HEK293 (cell line): ENCODE data around the gene TCF7L1.

ENCODE experiments used
- CTCF ChIA-PET: fragments of 350-600 bp; formaldehyde crosslinking; extraction: SDS; loops from one replicate; lab custom pipeline; 2021; ENCODE audit warnings: antibody characterized with exemption; lab: Yijun Ruan, JAX
- POLR2A ChIA-PET: fragments of 300-600 bp; formaldehyde crosslinking; extraction: SDS; loops from one replicate; lab custom pipeline; 2020; ENCODE audit warnings: antibody characterized with exemption, inconsistent platforms; lab: Yijun Ruan, JAX
- H3K27ac ChIP-seq: fragments of 200-500 bp; sonication (Bioruptor generic); 2 replicates; pipeline ENCODE4 v1.5.1; 2014; ENCODE audit warnings: low read depth, low read length, control low read depth, inconsistent platforms; ENCODE audit errors: extremely low read depth
- H3K36me3 ChIP-seq, 2 experiments: fragments of 200-500 bp in 1 of 2; sonication (Bioruptor generic) in 1 of 2; 1 replicate in 1 of 2; 2 replicates in 1 of 2; pipeline ENCODE4 v1.5.1; 2014 to 2017; ENCODE audit warnings: inconsistent platforms in 2 of 2, low read length in 2 of 2; ENCODE audit not compliant: control insufficient read depth in 2 of 2, insufficient read depth in 1 of 2
- H3K4me1 ChIP-seq: fragments of 200-500 bp; sonication (Bioruptor generic); 2 replicates; pipeline ENCODE4 v1.5.1; 2014; ENCODE audit warnings: mild to moderate bottlenecking, low read length, inconsistent platforms; ENCODE audit not compliant: control insufficient read depth, insufficient read depth
- H3K4me3 ChIP-seq: 2 replicates; pipeline ENCODE4 v1.5.1; 2011; ENCODE audit warnings: low read depth, mild to moderate bottlenecking, control low read depth, low read length, moderate library complexity
- H3K9me3 ChIP-seq: fragments of 200-500 bp; sonication (Bioruptor generic); 2 replicates; pipeline ENCODE4 v1.5.1; 2014; ENCODE audit warnings: low read depth, low read length, inconsistent platforms; ENCODE audit not compliant: control insufficient read depth, insufficient read depth
- OSR2 ChIP-seq: fragments of 450-650 bp; formaldehyde crosslinking; IDR thresholded peaks from 2 replicates; pipeline ENCODE4 v1.5.1; 2016; ENCODE audit warnings: missing biosample characterization, missing genetic modification characterization
- PATZ1 ChIP-seq: fragments of 450-650 bp; formaldehyde crosslinking; IDR thresholded peaks from 2 replicates; pipeline ENCODE4 v1.5.1; 2016; ENCODE audit warnings: missing biosample characterization, missing genetic modification characterization
- ZBTB11 ChIP-seq: fragments of 450-650 bp; formaldehyde crosslinking; conservative IDR thresholded peaks from 2 replicates; pipeline ENCODE4 v1.5.1; 2016; ENCODE audit warnings: low read depth, missing biosample characterization, missing genetic modification characterization
- ZBTB21 ChIP-seq: fragments of 450-650 bp; formaldehyde crosslinking; IDR thresholded peaks from 2 replicates; pipeline ENCODE4 v1.5.1; 2017; ENCODE audit warnings: missing biosample characterization, missing genetic modification characterization
- ZNF16 ChIP-seq: fragments of 450-650 bp; formaldehyde crosslinking; IDR thresholded peaks from 2 replicates; pipeline ENCODE4 v1.5.1; 2016; ENCODE audit warnings: low read depth, missing biosample characterization, missing genetic modification characterization
- ZNF184 ChIP-seq: fragments of 450-650 bp; IDR thresholded peaks from 2 replicates; pipeline ENCODE4 v1.5.1; 2018; ENCODE audit warnings: missing biosample characterization, mild to moderate bottlenecking, missing genetic modification characterization
- ZNF280D ChIP-seq: fragments of 450-650 bp; formaldehyde crosslinking; IDR thresholded peaks from 2 replicates; pipeline ENCODE4 v1.5.1; 2016; ENCODE audit warnings: missing biosample characterization, missing genetic modification characterization
- ZNF521 ChIP-seq: fragments of 450-650 bp; formaldehyde crosslinking; IDR thresholded peaks from 2 replicates; pipeline ENCODE4 v1.5.1; 2017; ENCODE audit warnings: missing biosample characterization, mild to moderate bottlenecking, missing genetic modification characterization
- ZNF626 ChIP-seq: fragments of 450-650 bp; sonication (Bioruptor Pico); formaldehyde crosslinking; IDR thresholded peaks from 2 replicates; pipeline ENCODE4 v1.5.1; 2018; ENCODE audit warnings: missing biosample characterization, missing genetic modification characterization, inconsistent platforms
- ZNF692 ChIP-seq: fragments of 450-650 bp; formaldehyde crosslinking; IDR thresholded peaks from 2 replicates; pipeline ENCODE4 v1.5.1; 2016; ENCODE audit warnings: missing biosample characterization, missing genetic modification characterization
- ZSCAN4 ChIP-seq: fragments of 450-650 bp; formaldehyde crosslinking; IDR thresholded peaks from 2 replicates; pipeline ENCODE4 v1.5.1; 2017; ENCODE audit warnings: missing biosample characterization, missing genetic modification characterization

Gene TCF7L1

GRCh38 chr2:85129861-85130260, 3.3 kb upstream of the TCF7L1 start:
- peaks cover 3% of the 10 kb centered on the region; the same call in 1 of the 2 replicates for H3K4me1 ChIP-seq
- CTCF ChIA-PET: interaction anchor here (0.7 to 1.8 kb wide), 3 partner anchors 36 to 170 kb away, joined by 3 to 12 read pairs (median 3); no protein-coding TSS in a partner anchor
- no peaks in the 10 kb centered on the region for H3K36me3 ChIP-seq
- no peaks in the 10 kb centered on the region for H3K9me3 ChIP-seq
- TF ChIP-seq ZNF280D (tag by site-specific recombination) (no peak), ZSCAN4 (tag by site-specific recombination) (no peak), ZNF521 (tag by site-specific recombination) (no peak), ZBTB21 (no peak), ZNF692 (tag by site-specific recombination) (no peak), OSR2 (tag by site-specific recombination) (no peak)
- POLR2A ChIA-PET: interaction anchor here (0.6 kb wide), 1 partner anchor 41 kb away, joined by 3 read pairs; no protein-coding TSS in a partner anchor
- no peak overlapping the region for H3K4me3 ChIP-seq
- H3K27ac ChIP-seq: no peak overlapping the region

GRCh38 chr2:85130407-85130806, 2.8 kb upstream of the TCF7L1 start:
- no peak for TF ChIP-seq ZNF626
- Histone ChIP-seq H3K4me1 (peaks cover 3% of the 10 kb centered on the region; the same call in 1 of the 2 replicates), H3K4me3 (no peak overlapping the region), H3K9me3 (no peaks in the 10 kb centered on the region), H3K36me3 (no peaks in the 10 kb centered on the region), H3K27ac (no peak overlapping the region)
- ChIA-PET POLR2A (interaction anchor here (0.6 to 0.7 kb wide), 2 partner anchors 40 to 748 kb away, joined by 3 to 5 read pairs; no protein-coding TSS in a partner anchor), CTCF (interaction anchor here (0.6 to 4.2 kb wide), 8 partner anchors 35 to 169 kb away, joined by 3 to 36 read pairs (median 4); no protein-coding TSS in a partner anchor)

GRCh38 chr2:85131116-85131515, 2.1 kb upstream of the TCF7L1 start:
- Histone ChIP-seq H3K4me3 (no peak overlapping the region), H3K4me1 (peaks cover 3% of the 10 kb centered on the region; the same call in 1 of the 2 replicates), H3K27ac (no peak overlapping the region), H3K36me3 (no peaks in the 10 kb centered on the region), H3K9me3 (no peaks in the 10 kb centered on the region)
- ChIA-PET POLR2A (interaction anchor here (0.6 kb wide), 1 partner anchor 168 kb away, joined by 4 read pairs; no protein-coding TSS in a partner anchor), CTCF (interaction anchor here (0.6 to 4.2 kb wide), 8 partner anchors 58 to 276 kb away, joined by 3 to 36 read pairs (median 4); no protein-coding TSS in a partner anchor)
- TF ChIP-seq ZBTB11: no peak
- no peak for TF ChIP-seq PATZ1 (tag by site-specific recombination)
- TF ChIP-seq ZNF184: no peak
- no peak for TF ChIP-seq ZNF692 (tag by site-specific recombination)
- no peak for TF ChIP-seq ZNF16 (tag by site-specific recombination)
